ENCODE measurements around the gene NUAK2. TPM values are rescaled to one million over a fixed set of nuclear protein-coding genes. Genes with fewer than 3 reads are reported as not detected.

The NUAK2 gene
- total RNA-seq, 1 donor from 2014 or later, result 1.6 TPM

- DNase-seq (ENCODE audit: low spot score), result no peak
Observed at GRCh38 chr1:205319081-205320018, 2.2 kb downstream of the NUAK2 start.

- DNase-seq (ENCODE audit: low spot score), result no peak
Observed at GRCh38 chr1:205318231-205318991, 3.1 kb downstream of the NUAK2 start.

DNA sequence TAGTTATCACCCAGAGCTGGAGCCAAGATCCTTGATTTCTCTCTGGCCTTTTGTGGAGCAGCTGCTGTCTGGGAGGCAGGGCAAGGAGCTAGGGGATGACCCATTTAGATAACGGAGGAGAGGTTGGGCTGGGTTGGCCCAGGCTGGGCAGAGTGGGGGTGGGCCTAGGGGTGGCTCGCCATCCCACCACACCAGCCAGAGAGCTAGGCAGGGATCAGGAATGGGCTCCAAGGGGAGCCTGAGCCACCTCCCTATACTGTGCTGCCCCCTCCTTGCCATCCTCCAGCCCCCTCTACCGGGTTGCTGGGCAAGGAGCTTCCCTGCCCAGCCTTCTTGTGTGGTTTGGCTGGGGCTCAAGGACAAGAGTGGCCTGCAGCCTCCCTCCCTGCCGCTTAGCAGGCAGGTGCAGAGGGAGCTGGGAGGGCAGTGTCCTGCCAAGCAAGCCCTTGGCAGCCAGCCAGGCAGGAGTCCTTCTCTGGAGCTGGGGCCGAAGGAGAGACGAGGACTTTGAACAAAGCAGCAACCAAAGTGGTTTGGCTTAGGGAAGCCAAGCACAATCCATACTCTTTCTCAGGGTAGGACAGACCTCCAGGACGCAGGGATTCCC, 4.1 kb downstream of the NUAK2 start:
- no peak for DNase-seq (ENCODE audit: low spot score)

DNA sequence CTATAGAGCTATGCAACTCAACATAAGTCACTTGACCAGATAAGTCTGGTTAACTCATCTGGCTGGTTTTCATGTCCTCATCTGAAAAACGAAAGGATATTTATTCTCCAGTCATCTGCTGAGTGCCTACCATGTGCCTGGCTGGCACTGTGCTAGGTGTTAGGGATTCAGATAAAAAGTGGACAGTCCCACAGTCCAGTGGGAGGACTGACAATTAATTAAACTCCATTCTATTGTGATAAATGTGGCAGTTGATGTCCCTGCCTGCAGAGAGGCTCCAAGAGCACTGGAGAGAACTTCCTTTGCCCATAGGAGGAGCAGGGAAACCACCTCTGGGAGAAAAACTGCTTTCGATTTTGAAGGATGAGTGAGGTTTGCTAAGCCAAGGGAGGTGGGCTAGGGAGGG, 5.4 kb downstream of the NUAK2 start:
- no peak for DNase-seq (ENCODE audit: low spot score)

DNA sequence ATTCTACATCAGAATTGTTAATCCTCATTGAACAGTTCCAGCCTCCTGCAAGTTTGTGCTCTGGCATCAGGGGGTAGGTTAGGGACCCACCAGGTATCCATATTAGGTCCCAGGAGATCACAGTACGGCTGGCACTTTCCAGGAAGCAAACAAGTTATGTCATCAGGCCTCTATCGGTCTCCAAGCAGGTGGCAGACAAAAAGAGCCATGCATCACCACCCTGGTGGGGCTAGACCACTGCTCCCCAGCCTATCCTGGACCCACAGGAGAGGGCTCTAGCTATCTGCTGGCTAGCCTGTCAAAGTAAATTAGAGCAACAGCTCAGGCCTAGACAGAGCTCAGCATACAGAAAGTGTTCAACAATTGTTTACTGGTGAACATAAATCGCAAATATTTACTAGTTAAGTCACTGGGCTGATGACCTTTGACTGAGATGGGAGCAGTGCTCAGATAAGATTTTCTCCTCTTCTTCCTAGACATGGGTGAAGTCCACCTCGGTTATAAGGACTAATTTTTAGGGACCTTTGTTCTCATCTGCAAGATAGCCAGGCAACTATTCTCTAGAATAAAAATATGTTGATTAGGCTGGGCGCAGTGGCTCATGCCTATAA, 6.4 kb downstream of the NUAK2 start:
- no peak for DNase-seq (ENCODE audit: low spot score)

- DNase-seq (ENCODE audit: low spot score), result no peak
Observed at GRCh38 chr1:205313563-205314308, 7.8 kb downstream of the NUAK2 start.

DNA sequence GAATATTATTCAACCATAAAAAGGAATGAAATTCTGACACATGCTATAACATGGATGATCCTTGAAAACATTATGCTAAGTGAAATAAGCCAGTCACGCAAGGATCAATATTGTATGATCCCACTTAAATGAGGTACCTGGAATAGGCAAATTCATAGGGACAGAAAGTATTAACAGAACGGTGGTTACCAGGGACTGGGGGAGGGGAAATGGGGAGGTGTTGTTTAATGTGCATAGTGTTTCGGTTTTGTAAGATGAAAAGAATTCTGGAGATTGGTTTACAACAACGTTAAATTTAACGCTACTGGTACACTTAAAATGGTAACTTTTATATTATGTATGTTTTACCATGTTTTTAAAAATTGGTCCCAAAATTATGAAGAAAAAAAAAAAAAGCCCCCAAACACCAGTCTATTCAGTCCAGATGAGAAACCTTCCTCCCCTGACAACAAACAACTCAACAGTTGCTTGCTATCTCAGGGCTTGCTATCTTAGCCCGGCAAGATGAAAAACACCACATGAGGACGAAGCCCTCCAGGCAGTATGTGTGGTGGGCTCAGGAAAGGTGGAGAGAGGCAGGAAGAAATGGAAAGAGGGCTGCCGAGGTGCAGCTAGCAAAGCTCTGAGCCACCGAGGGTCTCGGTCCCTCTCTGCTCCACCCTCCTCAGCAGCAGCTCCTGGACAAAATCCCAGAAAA, 8.5 kb downstream of the NUAK2 start:
- no peak for DNase-seq (ENCODE audit: low spot score)

GRCh38 chr1:205310976-205311704, 10.4 kb downstream of the NUAK2 start:
- no peak for DNase-seq (ENCODE audit: low spot score)

DNA sequence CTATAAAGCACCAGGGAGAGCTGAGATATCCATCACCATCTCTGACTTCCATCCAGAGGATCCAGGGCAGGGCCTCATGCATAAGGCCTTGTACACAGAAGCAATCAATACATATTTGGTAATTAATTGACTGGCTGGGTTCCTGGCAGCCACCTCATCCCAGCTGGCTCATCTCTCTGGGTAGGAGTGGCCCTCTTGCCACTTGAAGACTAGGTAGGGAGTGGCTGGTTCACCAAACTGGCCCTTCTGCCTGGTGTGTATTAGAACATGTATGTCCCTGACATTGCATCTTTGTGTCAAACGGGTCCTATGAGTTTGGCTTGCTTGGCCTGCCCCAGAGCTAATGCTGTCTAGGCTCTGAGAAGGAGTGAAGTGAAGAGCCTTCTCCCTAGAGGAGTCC, 11.8 kb downstream of the NUAK2 start:
- DNase-seq (ENCODE audit: low spot score), result no peak

- no peak for DNase-seq (ENCODE audit: low spot score)
Observed at GRCh38 chr1:205306929-205307566, 14.5 kb downstream of the NUAK2 start.

DNA sequence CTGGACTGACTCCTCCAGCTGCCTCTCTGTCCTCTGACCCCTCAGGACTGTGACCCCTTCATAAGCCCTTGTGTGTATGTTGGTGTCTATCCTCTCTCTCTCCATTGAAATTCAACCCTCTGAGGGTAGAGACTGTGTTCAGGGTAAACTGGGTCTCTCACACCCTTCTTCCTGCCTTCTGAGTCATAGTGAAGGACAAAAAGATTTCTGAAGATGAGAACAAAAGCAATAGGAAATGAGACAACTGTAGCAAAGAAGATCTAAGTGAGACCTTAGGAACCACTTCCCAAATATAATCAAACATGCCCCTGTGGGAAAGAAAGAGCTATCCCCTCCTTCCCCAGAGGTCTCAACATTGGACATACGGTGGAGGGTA, 16.9 kb downstream of the NUAK2 start:
- DNase-seq (ENCODE audit: low spot score), result no peak

DNA sequence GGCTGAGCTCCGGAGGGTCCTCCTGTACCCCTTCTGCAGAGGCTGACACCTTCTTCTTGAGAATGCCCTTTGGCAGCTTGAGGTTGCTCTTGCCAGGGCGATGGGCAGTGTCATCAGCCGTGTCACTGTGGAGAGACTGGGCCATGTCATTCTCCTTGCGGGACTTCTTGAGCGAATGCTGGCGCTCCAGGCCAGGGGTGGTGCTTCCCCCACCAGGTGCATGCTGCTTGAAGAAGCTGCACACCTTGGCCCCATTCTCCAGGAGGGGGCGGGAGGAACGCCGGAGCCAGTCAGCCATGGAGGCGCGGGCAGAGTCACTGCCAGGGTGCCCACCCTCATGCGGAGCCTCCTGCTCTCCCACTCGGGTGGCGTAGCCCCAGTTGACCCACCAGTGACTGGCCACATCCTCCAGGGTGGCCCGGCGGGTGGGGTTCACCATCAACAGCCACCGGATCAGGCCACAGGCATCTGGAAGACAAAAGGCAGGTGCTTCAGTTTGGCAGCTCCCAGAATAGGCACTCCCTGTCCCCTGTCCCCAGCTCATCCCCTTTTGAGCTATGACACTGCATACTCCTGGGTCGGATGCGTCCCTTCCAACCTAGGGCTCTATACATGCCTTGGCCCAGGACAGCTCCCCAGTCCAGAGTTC, 17.4 kb downstream of the NUAK2 start:
- no peak for DNase-seq (ENCODE audit: low spot score)

- no peak for DNase-seq (ENCODE audit: low spot score)
Observed at GRCh38 chr1:205303247-205303888, 18.2 kb downstream of the NUAK2 start.

- no peak for DNase-seq (ENCODE audit: low spot score)
Observed at GRCh38 chr1:205301842-205302588, 19.5 kb downstream of the NUAK2 start.

DNA sequence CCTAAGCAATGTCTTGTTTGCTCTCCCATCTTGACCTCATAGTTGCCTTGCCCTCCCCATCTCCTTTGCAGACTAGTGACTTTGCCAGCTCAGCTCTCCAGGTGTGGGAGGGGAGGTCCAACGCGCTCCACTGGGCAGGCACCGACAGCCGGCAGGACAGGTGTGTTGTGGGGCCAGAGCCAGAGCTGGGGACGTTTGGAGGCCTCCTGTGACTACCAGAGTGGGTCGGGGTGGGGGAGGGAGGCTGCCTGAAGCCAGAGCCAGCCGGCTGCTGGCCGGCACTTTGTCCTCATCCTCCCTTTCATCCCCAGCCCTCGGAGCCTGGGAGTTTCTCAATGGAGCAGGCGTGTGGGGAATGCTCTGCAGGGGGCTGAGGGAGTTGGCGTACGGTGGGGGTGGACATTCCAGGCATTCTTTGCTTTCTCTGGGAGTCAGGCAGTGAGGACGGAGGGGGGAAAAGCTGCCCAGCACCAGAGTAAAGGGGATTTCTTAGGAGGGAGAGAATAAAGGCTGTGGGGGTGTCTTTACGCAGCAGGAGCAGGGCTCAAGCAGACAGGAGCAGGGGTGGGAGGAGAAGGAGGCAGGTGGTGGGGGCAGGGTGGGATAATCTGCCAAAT, 20.2 kb downstream of the NUAK2 start:
- DNase-seq (ENCODE audit: low spot score), result no peak

GRCh38 chr1:205300149-205300548, 21.4 kb downstream of the NUAK2 start:
- DNase-seq (ENCODE audit: low spot score), result no peak
